Pancreas (tissue), 10 donors: Measurements from ENCODE around the gene NRAS. TPM values are rescaled to one million over a fixed set of nuclear protein-coding genes. Genes with fewer than 3 reads are reported as not detected.

ENCODE experiments used
- ATAC-seq, 4 donors: fragments of 200-7000 bp; cut with Tn5 transposase; one replicate each; pipeline versions ENCODE4 v1.8.0 to v1.9.1; 2020; ENCODE audit warnings: mild to moderate bottlenecking in 4 of 4, moderate library complexity in 4 of 4
- DNase-seq, 6 donors: peaks; one replicate each; pipeline ENCODE4 v3.0.0-alpha.2; 2020
- FAIRE-seq: peaks from 2 replicates; lab custom pipeline; 2012; peaks lifted over from hg19 to GRCh38; lab: Jason Lieb, UNC
- H3K27ac ChIP-seq, 4 donors: fragments of 200-600 bp; sonication (generic); 1 replicate in 3 of 4; 2 replicates in 1 of 4; pipeline versions ENCODE4 v1.5.0 to v1.8.0; 2020
- H3K27me3 ChIP-seq, 4 donors: fragments of 200-600 bp; one replicate each; pipeline ENCODE4 v1.8.0; 2021
- H3K36me3 ChIP-seq, 3 donors: fragments of 200-600 bp; sonication (generic) in 1 of 3; one replicate each; pipeline versions ENCODE4 v1.5.0 to v1.8.0; 2020 to 2021
- H3K4me1 ChIP-seq, 3 donors: fragments of 200-600 bp; one replicate each; pipeline ENCODE4 v1.8.0; 2021
- H3K4me3 ChIP-seq, 4 donors: fragments of 200-600 bp; sonication (generic) in 2 of 4; one replicate each; pipeline versions ENCODE4 v1.5.0 to v1.8.0; 2020 to 2021
- H3K9me3 ChIP-seq, 4 donors: fragments of 200-600 bp; one replicate each; pipeline ENCODE4 v1.8.0; 2021
- CTCF ChIP-seq, 4 donors: fragments of 200-600 bp; sonication (generic) in 3 of 4; IDR thresholded peaks; one replicate each; pipeline versions ENCODE4 v1.5.0 to v1.8.0; 2021; ENCODE audit warnings: antibody characterized with exemption in 4 of 4
- WGBS, 2 donors: extraction: QIAGEN DNeasy Blood & Tissue Kit; methylation state at CpG; one replicate each; pipeline ENCODE4 v1.1.7; 2013; 5-methylcytosine and 5-hydroxymethylcytosine counted together
- intact Hi-C, 3 donors: fragments of 100-400 bp; cut with DNase I; formaldehyde crosslinking; loops; one replicate each; pipeline versions ENCODE4 v1.11.1 to v1.14.2; 2022
- polyA plus RNA-seq, 2 donors: library from polyadenylated mRNA; stranded (reverse); fragments of 200-250 nt; gene quantifications; one replicate each; pipeline ENCODE4 v1.2.3, GENCODE V29; 2013
- total RNA-seq, 6 donors: library from RNA; stranded (reverse); fragmentation: NEBNext Ultra II Directional in 4 of 6; extraction: Animal tissue kit (Norgen Biotek cat#: 25700) in 4 of 6; gene quantifications; one replicate each; pipeline versions ENCODE4 v1.2.1 to v1.2.4, GENCODE V29; 2021 to 2023
- donor health status: healthy with polysubstance abuse.
- donor health status: DM: no; HTN: no; CAD: no; lungs with moderate emphysema.
- donor health status: DM: no; HTN: no; CAD: no.
- donor health status: control.
- donor health status: control.
- donor health status: Bipolar disorder and iron deficiency.
- donor health status: DM: yes; HTN: yes; CAD: no.
- donor health status: DM: no; HTN: no; CAD: no.
- donor health status: DM: no; HTN: no; CAD: no.
- donor health status: DM: yes; HTN: yes; CAD: no.

The NRAS gene
- total and polyA plus RNA-seq, 8 donors, result 5.4 to 18.4 (median 9.5) TPM

GRCh38 chr1:114707604-114708003, 9.0 kb downstream of the NRAS start:
- TF ChIP-seq CTCF (IDR thresholded peaks at IDR 0.05), result no peak
- Histone ChIP-seq H3K27me3 (no peaks in the 10 kb centered on the region), H3K27ac (no peak overlapping the region), H3K4me3 (no peak overlapping the region), H3K36me3 (peaks cover 0 to 46% (median 21%) of the 10 kb centered on the region in 3 donors), H3K4me1 (no peaks in the 10 kb centered on the region), H3K9me3 (no peaks in the 10 kb centered on the region)
- WGBS, 2 donors, result 83 to 91% methylated on average over 2 of the region's 2 CpGs
- no peak for DNase-seq
- no peak for FAIRE-seq
- intact Hi-C loops, result no loop called here
- no peak for ATAC-seq

DNA sequence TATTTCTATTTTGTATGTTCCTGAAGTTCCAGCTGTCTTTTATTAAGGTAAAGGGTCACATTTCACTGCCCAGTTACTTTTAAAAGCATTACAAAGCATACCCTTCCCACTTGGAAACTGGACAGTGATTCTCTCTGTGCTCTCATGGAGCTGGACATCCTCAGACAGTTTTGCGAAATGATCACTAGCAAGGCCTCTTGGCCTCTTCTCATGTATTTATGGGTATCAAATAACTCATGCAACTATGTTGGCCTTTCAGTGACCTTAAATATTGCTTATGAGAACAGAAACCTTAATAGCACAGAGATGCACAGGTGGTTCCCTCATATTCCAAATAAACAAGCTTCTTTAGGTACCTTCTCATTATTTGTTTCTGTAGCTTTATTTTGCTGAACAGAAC, 13.3 kb downstream of the NRAS start:
- Histone ChIP-seq H3K9me3 (no peaks in the 10 kb centered on the region), H3K27me3 (no peaks in the 10 kb centered on the region), H3K36me3 (peaks cover 0 to 19% (median 15%) of the 10 kb centered on the region in 3 donors), H3K4me1 (no peaks in the 10 kb centered on the region), H3K4me3 (no peak overlapping the region), H3K27ac (no peak overlapping the region)
- FAIRE-seq (no peak), DNase-seq (no peak), ATAC-seq (no peak)
- no peak for TF ChIP-seq CTCF (IDR thresholded peaks at IDR 0.05)
- WGBS, 2 donors, result 91 to 94% methylated on average over 1 of the region's 1 CpG
- intact Hi-C loops, result no loop called here

GRCh38 chr1:114702737-114703136, 13.8 kb downstream of the NRAS start:
- DNase-seq (no peak), ATAC-seq (no peak), FAIRE-seq (no peak)
- Histone ChIP-seq H3K4me3 (no peak overlapping the region), H3K27me3 (no peaks in the 10 kb centered on the region), H3K9me3 (no peaks in the 10 kb centered on the region), H3K27ac (no peak overlapping the region), H3K4me1 (no peaks in the 10 kb centered on the region), H3K36me3 (peaks cover 0 to 14% (median 10%) of the 10 kb centered on the region in 3 donors)
- TF ChIP-seq CTCF (IDR thresholded peaks at IDR 0.05), result no peak
- intact Hi-C loops, result no loop called here
- WGBS, 2 donors, result 89 to 97% methylated on average over 5 of the region's 5 CpGs

DNA sequence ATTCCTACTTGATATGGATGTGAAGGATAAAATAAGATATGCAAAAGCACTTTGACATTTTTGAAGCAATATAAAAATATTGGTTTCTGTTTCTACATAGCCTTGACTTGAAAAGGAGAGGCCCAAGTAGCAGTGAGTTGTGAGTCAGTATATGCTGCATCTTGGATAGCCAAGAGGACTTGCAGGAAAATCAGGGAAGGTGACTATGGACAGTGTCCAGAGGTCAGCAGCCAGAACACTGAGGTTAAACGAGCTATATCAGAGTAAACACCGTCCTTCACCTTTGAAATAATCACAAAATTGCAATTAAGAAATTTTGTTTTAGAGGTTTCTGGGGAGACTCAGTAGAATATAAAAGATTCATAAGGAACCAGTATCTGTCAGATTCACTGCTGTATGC, 14.6 kb downstream of the NRAS start:
- H3K9me3 ChIP-seq, result no peaks in the 10 kb centered on the region

More for the DNA sequence above, 14.6 kb downstream of the NRAS start:
- peaks cover 0 to 7% (median 6%) of the 10 kb centered on the region in 3 donors for H3K36me3 ChIP-seq
- intact Hi-C loops, result no loop called here
- ATAC-seq, result no peak
- H3K4me1 ChIP-seq, result no peaks in the 10 kb centered on the region
- H3K27me3 ChIP-seq, result no peaks in the 10 kb centered on the region
- no peak for TF ChIP-seq CTCF (IDR thresholded peaks at IDR 0.05)
- no peak for DNase-seq
- H3K27ac ChIP-seq, result no peak overlapping the region
- no peak overlapping the region for H3K4me3 ChIP-seq
- FAIRE-seq, result no peak
- WGBS, 2 donors, result 42 to 46% methylated on average over 2 of the region's 2 CpGs
